SU-DHL-6 (cell line): ENCODE data around the gene HBG2.

Experiments used
- H2AFZ ChIP-seq: fragments of 200-600 bp; sonication (generic); 2 replicates; pipeline ENCODE4 v1.6.1; 2014; ENCODE audit warnings: low read depth, mild to moderate bottlenecking, moderate library complexity, mixed read lengths, antibody characterized with exemption, low read length; ENCODE audit not compliant: severe bottlenecking
- H3F3A ChIP-seq: fragments of 200-600 bp; shearing (Covaris generic); 2 replicates; pipeline ENCODE4 v1.6.0; 2016; ENCODE audit warnings: antibody characterized with exemption, mild to moderate bottlenecking; ENCODE audit not compliant: insufficient read depth
- H3K27ac ChIP-seq: fragments of 200-600 bp; sonication (generic); 2 replicates; pipeline ENCODE4 v1.5.1; 2016; ENCODE audit warnings: low read depth, mild to moderate bottlenecking, low read length, moderate library complexity, mixed read lengths
- H3K27me3 ChIP-seq: fragments of 200-600 bp; sonication (generic), shearing (Covaris generic); 2 replicates; pipeline ENCODE4 v1.6.0; 2014; ENCODE audit warnings: mild to moderate bottlenecking, low read length
- H3K36me3 ChIP-seq: fragments of 200-600 bp; sonication (generic); 2 replicates; pipeline ENCODE4 v1.6.1; 2014; ENCODE audit warnings: mild to moderate bottlenecking, low read length, mixed read lengths
- H3K4me2 ChIP-seq: fragments of 300-600, 200-600 bp; shearing (Covaris generic), sonication (generic); 2 replicates; pipeline ENCODE4 v1.6.0; 2014; ENCODE audit warnings: low read length, low read depth, mild to moderate bottlenecking; ENCODE audit not compliant: poor library complexity, severe bottlenecking
- H3K4me3 ChIP-seq: fragments of 200-600 bp; sonication (generic); 2 replicates; pipeline ENCODE4 v1.5.1; 2014; ENCODE audit warnings: antibody characterized with exemption, low read length, mild to moderate bottlenecking, mixed read lengths; ENCODE audit not compliant: insufficient read depth, poor library complexity, severe bottlenecking
- H3K79me2 ChIP-seq: fragments of 200-600 bp; sonication (generic); 2 replicates; pipeline ENCODE4 v1.6.1; 2014; ENCODE audit warnings: mild to moderate bottlenecking, low read length, moderate library complexity; ENCODE audit not compliant: insufficient read depth
- H3K9ac ChIP-seq: fragments of 200-600 bp; sonication (generic); 2 replicates; pipeline ENCODE4 v1.7.0; 2014; ENCODE audit warnings: mild to moderate bottlenecking, low read length
- H3K9me2 ChIP-seq: fragments of 200-600 bp; sonication (generic); replicated peaks from 2 replicates; pipeline ENCODE4 v1.6.1; 2014; ENCODE audit warnings: low read length; ENCODE audit not compliant: insufficient read depth
- H3K9me3 ChIP-seq: fragments of 200-600 bp; sonication (generic); 2 replicates; pipeline ENCODE4 v1.6.1; 2014; ENCODE audit warnings: low read length, mixed read lengths; ENCODE audit not compliant: insufficient read depth
- H4K20me1 ChIP-seq: fragments of 200-600 bp; sonication (generic); 2 replicates; pipeline ENCODE4 v1.6.1; 2014; ENCODE audit warnings: low read depth, mild to moderate bottlenecking, antibody characterized with exemption, low read length, moderate library complexity, mixed read lengths
- CTCF ChIP-seq: fragments of 200-600 bp; sonication (generic); IDR thresholded peaks from one replicate; pipeline ENCODE4 v1.5.1; 2017; ENCODE audit warnings: antibody characterized with exemption, mild to moderate bottlenecking, low read length, moderate library complexity; ENCODE audit not compliant: insufficient read depth, poor library complexity, severe bottlenecking
- EZH2phosphoT487 ChIP-seq: fragments of 200-600 bp; sonication (generic), shearing (Covaris generic); conservative IDR thresholded peaks from 2 replicates; pipeline ENCODE4 v1.6.1; 2018; ENCODE audit warnings: mild to moderate bottlenecking, antibody characterized with exemption, low read length, moderate library complexity, mixed read lengths

The HBG2 gene

GRCh38 chr11:5247472-5248192 is 6.9 kb downstream of the HBG2 start:
- Histone ChIP-seq H3K36me3 (no peaks in the 10 kb centered on the region), H3K9me2 (no peaks in the 10 kb centered on the region), H2AFZ (no peak overlapping the region), H3F3A (no peaks in the 10 kb centered on the region), H3K27ac (no peak overlapping the region), H3K4me3 (no peak overlapping the region), H3K79me2 (no peaks in the 10 kb centered on the region), H3K9me3 (no peaks in the 10 kb centered on the region), H3K9ac (no peak overlapping the region), H3K4me2 (no peak overlapping the region), H4K20me1 (no peaks in the 10 kb centered on the region), H3K27me3 (no peaks in the 10 kb centered on the region)
- TF ChIP-seq EZH2phosphoT487 (no peak), CTCF (no peak)

GRCh38 chr11:5246772-5247471 is 7.7 kb downstream of the HBG2 start:
- TF ChIP-seq CTCF = no peak
- TF ChIP-seq EZH2phosphoT487 = no peak

GRCh38 chr11:5245155-5245554 is 9.4 kb downstream of the HBG2 start:
- no peaks in the 10 kb centered on the region for H3K9me3 ChIP-seq
- H3K27me3 ChIP-seq = no peaks in the 10 kb centered on the region
- TF ChIP-seq EZH2phosphoT487 (no peak), CTCF (no peak)
- H4K20me1 ChIP-seq = no peaks in the 10 kb centered on the region
- no peak overlapping the region for H3K4me2 ChIP-seq
- no peak overlapping the region for H3K9ac ChIP-seq
- H2AFZ ChIP-seq = no peak overlapping the region
- no peak overlapping the region for H3K4me3 ChIP-seq
- no peaks in the 10 kb centered on the region for H3K9me2 ChIP-seq
- no peaks in the 10 kb centered on the region for H3K79me2 ChIP-seq
- no peak overlapping the region for H3K27ac ChIP-seq
- no peaks in the 10 kb centered on the region for H3F3A ChIP-seq
- H3K36me3 ChIP-seq = no peaks in the 10 kb centered on the region

More at GRCh38 chr11:5246772-5247471, 7.7 kb downstream of the HBG2 start:
- no peak overlapping the region for H3K4me2 ChIP-seq
- no peak overlapping the region for H3K9ac ChIP-seq
- no peaks in the 10 kb centered on the region for H3K9me3 ChIP-seq
- no peaks in the 10 kb centered on the region for H3K79me2 ChIP-seq
- no peaks in the 10 kb centered on the region for H3K36me3 ChIP-seq
- no peaks in the 10 kb centered on the region for H3F3A ChIP-seq
- no peak overlapping the region for H2AFZ ChIP-seq
- no peak overlapping the region for H3K27ac ChIP-seq
- H3K9me2 ChIP-seq = no peaks in the 10 kb centered on the region
- no peak overlapping the region for H3K4me3 ChIP-seq
- H3K27me3 ChIP-seq = no peaks in the 10 kb centered on the region
- H4K20me1 ChIP-seq = no peaks in the 10 kb centered on the region
